GM19467 (cell line): Measurements from ENCODE around the gene GOLGA5.
"Not testable (repeated sequence)": the region's sequence is repeated elsewhere in the genome, so short reads cannot be mapped to it uniquely, and the experiment has no call there.

Experiments
- ATAC-seq: cut with Tn5 transposase; IDR thresholded peaks from one replicate; pipeline ENCODE4 v1.9.1; 2021; ENCODE audit warnings: mild to moderate bottlenecking, moderate library complexity; ENCODE audit not compliant: unreplicated experiment

Gene GOLGA5

GRCh38 chr14:92793709-92794546, at the start of gene GOLGA5:
TSS of gene GOLGA5 (plus strand) at chr14:92794305. CDS start at chr14:92797438, 3,133 bp downstream.
- peak; percentile 96 for ATAC-seq

- ATAC-seq, result peak; percentile 5
These were observed 46.3 kb upstream of the GOLGA5 start for GRCh38 chr14:92747701-92748258.

GRCh38 chr14:92748259-92749016, 45.7 kb upstream of the GOLGA5 start, which contains the start of gene LGMN:
TSS of gene LGMN (minus strand) at chr14:92748627. CDS start at chr14:92732786, 15,841 bp downstream.
- ATAC-seq, result peak; percentile 69

- not testable (repeated sequence) for ATAC-seq
These were observed 43.8 kb upstream of the GOLGA5 start for GRCh38 chr14:92750222-92750728.

GRCh38 chr14:92750994-92751400, 43.1 kb upstream of the GOLGA5 start:
- ATAC-seq, result no peak

GRCh38 chr14:92751819-92752218, 42.3 kb upstream of the GOLGA5 start:
- ATAC-seq, result no peak

GRCh38 chr14:92753250-92753649, 40.9 kb upstream of the GOLGA5 start:
- ATAC-seq, result no peak

GRCh38 chr14:92754966-92755365, 39.1 kb upstream of the GOLGA5 start:
- ATAC-seq, result no peak

- ATAC-seq, result no peak
These were observed 38.6 kb upstream of the GOLGA5 start for GRCh38 chr14:92755495-92755894.

GRCh38 chr14:92756446-92756845, 37.7 kb upstream of the GOLGA5 start:
- ATAC-seq, result no peak

GRCh38 chr14:92759300-92759678, 34.8 kb upstream of the GOLGA5 start:
- no peak for ATAC-seq

GRCh38 chr14:92759679-92760523, 34.2 kb upstream of the GOLGA5 start:
- no peak for ATAC-seq

- no peak for ATAC-seq
These were observed 33.6 kb upstream of the GOLGA5 start for GRCh38 chr14:92760524-92760805.

- not testable (repeated sequence) for ATAC-seq
These were observed 30.2 kb upstream of the GOLGA5 start for GRCh38 chr14:92763666-92764631.

GRCh38 chr14:92768236-92768635, 25.9 kb upstream of the GOLGA5 start:
- ATAC-seq, result peak; percentile 79

- ATAC-seq, result no peak
These were observed 25.3 kb upstream of the GOLGA5 start for GRCh38 chr14:92768795-92769194.

GRCh38 chr14:92770484-92770883, 23.6 kb upstream of the GOLGA5 start:
- no peak for ATAC-seq

GRCh38 chr14:92774572-92774971, 19.5 kb upstream of the GOLGA5 start:
- ATAC-seq, result no peak

- peak; percentile 93 for ATAC-seq
These were observed 18.8 kb upstream of the GOLGA5 start for GRCh38 chr14:92775292-92775691.
